ENCODE data around the gene MPEG1. TPM values are rescaled to one million over a fixed set of nuclear protein-coding genes. Genes with fewer than 3 reads are reported as not detected.

The MPEG1 gene
- total RNA-seq, 1 experiment from 2014 or later: not detected

- Histone ChIP-seq H3K56ac (ENCODE audit: insufficient read length, low read depth, low read length) (no peak overlapping the region), H3K4ac (ENCODE audit: low read depth, low read length) (no peak overlapping the region), H3K9me3 (ENCODE audit: control insufficient read depth, low read depth, low read length) (no peaks in the 10 kb centered on the region), H2AFZ (ENCODE audit: low read length) (no peak overlapping the region), H3K14ac (ENCODE audit: insufficient read depth, low read length) (no peak overlapping the region), H3K79me2 (ENCODE audit: insufficient read depth, low read length) (no peaks in the 10 kb centered on the region), H3K23ac (ENCODE audit: insufficient read length, low read depth, low read length) (no peak overlapping the region), H3K4me1 (ENCODE audit: insufficient read depth, low read length) (no peaks in the 10 kb centered on the region), H2BK12ac (ENCODE audit: insufficient read length, low read depth, low read length) (no peak overlapping the region), H2BK15ac (ENCODE audit: low read depth, low read length) (no peak overlapping the region), H3K18ac (ENCODE audit: insufficient read length, low read depth, low read length) (no peak overlapping the region), H3K27me3 (ENCODE audit: insufficient read depth, low read length) (no peaks in the 10 kb centered on the region), H4K5ac (ENCODE audit: insufficient read length, low read depth, low read length) (no peak overlapping the region), H4K91ac (ENCODE audit: insufficient read length, low read depth, low read length) (no peak overlapping the region), H2AK5ac (ENCODE audit: insufficient read length, low read length) (no peak overlapping the region), H2BK20ac (ENCODE audit: low read depth, low read length, poor library complexity, severe bottlenecking) (no peak overlapping the region), H3K4me2 (ENCODE audit: insufficient read depth, insufficient read length, low read length) (no peak overlapping the region), H3K9ac (ENCODE audit: extremely low read depth, insufficient read length, low read length) (no peak overlapping the region), H3K23me2 (ENCODE audit: insufficient read length, low read depth, low read length, poor library complexity, severe bottlenecking) (no peaks in the 10 kb centered on the region), H3K27ac (ENCODE audit: insufficient read length, low read depth, low read length) (no peak overlapping the region), H3K79me1 (ENCODE audit: insufficient read depth, low read depth, low read length, poor library complexity, severe bottlenecking) (no peaks in the 10 kb centered on the region), H4K8ac (replicated peaks; ENCODE audit: insufficient read length, low read depth, low read length) (no peak overlapping the region), H4K20me1 (ENCODE audit: control insufficient read depth, insufficient read depth, insufficient read length) (no peaks in the 10 kb centered on the region), H2BK5ac (ENCODE audit: insufficient read length, low read length) (no peak overlapping the region), H2BK120ac (ENCODE audit: low read depth, low read length, poor library complexity, severe bottlenecking) (no peak overlapping the region), H3T11ph (ENCODE audit: low read length) (no peak overlapping the region)
- no CpG with 5 or more reads among the region's 7 CpGs for WGBS (ENCODE audit: extremely low coverage, insufficient read length, low lambda C conversion rate)
- DNase-seq: no peak
- Mint-ChIP-seq H3K27me3 (ENCODE audit: low read depth) (no peaks in the 10 kb centered on the region), H3K4me1 (peaks cover 6 to 14% of the 10 kb centered on the region in 2 experiments), H3K27ac (peak overlapping the region in 1 of 3 experiments; percentile 65; a peak in 1 of 7 replicates), H3K4me3 (no peak overlapping the region), H3K9me3 (no peaks in the 10 kb centered on the region), H3K36me3 (ENCODE audit: insufficient read depth in 1 of 3, low read depth in 3 of 3) (peaks cover 15 to 31% (median 18%) of the 10 kb centered on the region in 3 experiments)
- TF ChIP-seq CTCF (conservative IDR thresholded peaks at IDR 0.05): no peak
Observed at GRCh38 chr11:59205648-59206047, 7.1 kb downstream of the MPEG1 start.
